K562 (cell line): Measurements from ENCODE around the gene TRIP6. TPM values are rescaled to one million over a fixed set of nuclear protein-coding genes. Genes with fewer than 3 reads are reported as not detected.

ENCODE experiments used
- ARID2 ChIP-seq: fragments of 450-650 bp; IDR thresholded peaks from 2 replicates; pipeline ENCODE4 v1.6.1; 2017; ENCODE audit warnings: antibody characterized with exemption, mild to moderate bottlenecking
- ATF1 ChIP-seq, 2 experiments: fragments of 450-650 bp in 1 of 2; IDR thresholded peaks; 2 replicates each; pipeline ENCODE4 v1.6.1; 2016; ENCODE audit warnings: missing compliant biosample characterization in 1 of 2, missing genetic modification characterization in 1 of 2
- CREB1 ChIP-seq, 2 experiments: sonication (generic) in 1 of 2; formaldehyde crosslinking in 1 of 2; IDR thresholded peaks; 2 replicates each; pipeline versions ENCODE4 v1.6.1 to v1.8.0; 2012 to 2022; ENCODE audit warnings: inconsistent platforms in 1 of 2, mild to moderate bottlenecking in 1 of 2, missing genetic modification reagents in 1 of 2, moderate library complexity in 1 of 2
- E2F3 ChIP-seq: fragments of 250-450 bp; sonication (Bioruptor Pico); IDR thresholded peaks from 2 replicates; pipeline ENCODE4 v1.4.0; 2020; ENCODE audit warnings: mild to moderate bottlenecking
- ERF ChIP-seq: fragments of 450-650 bp; formaldehyde crosslinking; IDR thresholded peaks from 2 replicates; pipeline ENCODE4 v1.4.0; 2020; ENCODE audit warnings: mild to moderate bottlenecking, mixed read lengths
- FIP1L1 ChIP-seq: fragments of 200-400 bp; formaldehyde crosslinking; IDR thresholded peaks from 2 replicates; pipeline ENCODE4 v1.6.1; 2018; ENCODE audit warnings: mild to moderate bottlenecking, low read depth, low read length; ENCODE audit not compliant: poor library complexity, severe bottlenecking
- HEY1 ChIP-seq: fragments of 250-450 bp; sonication (Bioruptor Pico); IDR thresholded peaks from 2 replicates; pipeline ENCODE4 v1.5.0; 2020; ENCODE audit warnings: mild to moderate bottlenecking, moderate library complexity, borderline replicate concordance
- KAT7 ChIP-seq: sonication (generic); formaldehyde crosslinking; IDR thresholded peaks from 2 replicates; pipeline ENCODE4 v1.8.0; 2022; ENCODE audit warnings: missing genetic modification reagents, mild to moderate bottlenecking, borderline replicate concordance
- LCOR ChIP-seq: sonication (generic); formaldehyde crosslinking; IDR thresholded peaks from 2 replicates; pipeline ENCODE4 v1.8.0; 2022; ENCODE audit warnings: mild to moderate bottlenecking, missing genetic modification reagents
- NCOA4 ChIP-seq: fragments of 450-650 bp; IDR thresholded peaks from 2 replicates; pipeline ENCODE4 v1.6.1; 2018; ENCODE audit warnings: mild to moderate bottlenecking; ENCODE audit not compliant: partially characterized antibody
- RB1 ChIP-seq: fragments of 450-650 bp; IDR thresholded peaks from 2 replicates; pipeline ENCODE4 v1.6.1; 2017; ENCODE audit warnings: low read depth, mild to moderate bottlenecking
- ZC3H4 ChIP-seq: sonication (generic); formaldehyde crosslinking; IDR thresholded peaks from 2 replicates; pipeline ENCODE4 v1.9.0; 2021; ENCODE audit warnings: missing genetic modification reagents, borderline replicate concordance
- ZNF408 ChIP-seq: fragments of 250-450 bp; sonication (Bioruptor Pico); IDR thresholded peaks from 2 replicates; pipeline ENCODE4 v1.4.0; 2020; ENCODE audit warnings: low read depth, mild to moderate bottlenecking, moderate library complexity
- polyA plus RNA-seq, 8 experiments: library from polyadenylated mRNA; depleted of rRNA in 4 of 8; stranded (reverse) in 5 of 8; unstranded in 3 of 8; fragments of >200 nt; fragmentation: Nextera tagmentation in 2 of 8; fragmentation: Illumina TruSeq in 1 of 8; extraction: Ambion mirVana in 2 of 8; extraction: Trizol in 1 of 8; gene quantifications; 2 replicates each; pipeline versions ENCODE4 v1.2.1 to v1.2.3, GENCODE V29; 2011 to 2014; ENCODE audit warnings: inconsistent platforms in 1 of 8, missing spikeins in 1 of 8
- total RNA-seq, 7 experiments: library from RNA; depleted of rRNA in 6 of 7; stranded (reverse); fragments of >200 nt in 6 of 7; fragmentation: Illumina TruSeq in 2 of 7; extraction: Trizol in 2 of 7; gene quantifications; 2 replicates each; pipeline versions ENCODE4 v1.2.1 to v1.2.3, GENCODE V29; 2011 to 2021; ENCODE audit warnings: low replicate concordance in 1 of 7
- TF ChIP-seq, protein P1 (sequence below): IDR thresholded peaks from 2 replicates; pipeline ENCODE4 v1.6.1; 2014; ENCODE audit warnings: antibody characterized with exemption
- TF ChIP-seq, protein P2 (sequence below): sonication (generic); formaldehyde crosslinking; IDR thresholded peaks from 2 replicates; pipeline ENCODE4 v1.8.1; 2022; ENCODE audit warnings: missing genetic modification reagents
- TF ChIP-seq, protein P3 (sequence below), 2 experiments: fragments of 450-650 bp in 1 of 2; sonication (generic) in 1 of 2; formaldehyde crosslinking in 1 of 2; IDR thresholded peaks in 1 of 2; conservative IDR thresholded peaks in 1 of 2; 2 replicates each; pipeline versions ENCODE4 v1.6.1 to v1.8.1; 2016 to 2023; ENCODE audit warnings: mild to moderate bottlenecking in 2 of 2, moderate library complexity in 2 of 2, inconsistent platforms in 1 of 2, missing genetic modification reagents in 1 of 2
- TF ChIP-seq, protein P4 (sequence below): sonication (generic); formaldehyde crosslinking; IDR thresholded peaks from 2 replicates; pipeline ENCODE4 v1.8.0; 2022; ENCODE audit warnings: mild to moderate bottlenecking, missing genetic modification reagents

The TRIP6 gene
- total and polyA plus RNA-seq, 9 of the 15 experiments (the other 6 are each of a cell fraction or from before 2014, with no cell fraction given): 5.9 to 141 (median 54.0) TPM

DNA sequence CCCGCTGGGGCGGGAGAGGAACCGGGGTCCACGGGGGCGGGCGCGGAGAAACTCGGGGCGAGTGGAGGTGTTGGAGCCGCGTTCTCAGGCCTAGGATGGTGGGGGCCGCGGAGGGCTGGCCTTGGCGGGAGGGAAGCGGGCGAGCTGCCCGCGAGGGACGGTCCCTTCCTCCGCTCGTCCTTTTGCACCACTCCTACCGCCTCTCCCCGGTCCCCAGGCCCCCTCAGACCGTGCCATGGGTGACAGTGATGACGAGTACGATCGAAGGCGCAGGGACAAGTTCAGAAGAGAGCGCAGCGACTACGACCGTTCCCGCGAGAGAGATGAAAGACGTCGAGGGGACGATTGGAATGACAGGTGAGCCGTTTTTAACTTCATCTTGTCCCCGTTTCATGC is 8.2 kb downstream of the TRIP6 start (continued):
- TF ChIP-seq CREB1 (IDR thresholded peaks at IDR 0.05) (no peak), CREB1 (CRISPR knock-in tag; IDR thresholded peaks at IDR 0.05) (0 out of 2 replicates have a peak, but pooled peaks have one; percentile 4), ARID2 (0 out of 2 replicates have a peak, but pooled peaks have one; percentile 16), E2F3 (CRISPR knock-in tag) (peak; percentile 66; the same call in 1 of the 2 replicates), HEY1 (CRISPR knock-in tag) (no peak), NCOA4 (no peak), FIP1L1 (no peak), KAT7 (CRISPR knock-in tag) (peak; percentile 51; the same call in 1 of the 2 replicates), ZNF408 (CRISPR knock-in tag) (no peak), LCOR (CRISPR knock-in tag) (peak; percentile 17), ERF (CRISPR knock-in tag) (0 out of 2 replicates have a peak, but pooled peaks have one; percentile 63), ZC3H4 (CRISPR knock-in tag) (0 out of 2 replicates have a peak, but pooled peaks have one; percentile 43), RB1 (0 out of 2 replicates have a peak, but pooled peaks have one; percentile 9), ATF1 (CRISPR knock-in tag; IDR thresholded peaks at IDR 0.05) (0 out of 2 replicates have a peak, but pooled peaks have one; percentile 8), ATF1 (tag; IDR thresholded peaks at IDR 0.05) (no peak)
- TF ChIP-seq, protein P1, sequence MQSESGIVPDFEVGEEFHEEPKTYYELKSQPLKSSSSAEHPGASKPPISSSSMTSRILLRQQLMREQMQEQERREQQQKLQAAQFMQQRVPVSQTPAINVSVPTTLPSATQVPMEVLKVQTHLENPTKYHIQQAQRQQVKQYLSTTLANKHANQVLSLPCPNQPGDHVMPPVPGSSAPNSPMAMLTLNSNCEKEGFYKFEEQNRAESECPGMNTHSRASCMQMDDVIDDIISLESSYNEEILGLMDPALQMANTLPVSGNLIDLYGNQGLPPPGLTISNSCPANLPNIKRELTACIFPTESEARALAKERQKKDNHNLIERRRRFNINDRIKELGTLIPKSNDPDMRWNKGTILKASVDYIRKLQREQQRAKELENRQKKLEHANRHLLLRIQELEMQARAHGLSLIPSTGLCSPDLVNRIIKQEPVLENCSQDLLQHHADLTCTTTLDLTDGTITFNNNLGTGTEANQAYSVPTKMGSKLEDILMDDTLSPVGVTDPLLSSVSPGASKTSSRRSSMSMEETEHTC: 0 out of 2 replicates have a peak, but pooled peaks have one; percentile 12
- TF ChIP-seq, protein P2, sequence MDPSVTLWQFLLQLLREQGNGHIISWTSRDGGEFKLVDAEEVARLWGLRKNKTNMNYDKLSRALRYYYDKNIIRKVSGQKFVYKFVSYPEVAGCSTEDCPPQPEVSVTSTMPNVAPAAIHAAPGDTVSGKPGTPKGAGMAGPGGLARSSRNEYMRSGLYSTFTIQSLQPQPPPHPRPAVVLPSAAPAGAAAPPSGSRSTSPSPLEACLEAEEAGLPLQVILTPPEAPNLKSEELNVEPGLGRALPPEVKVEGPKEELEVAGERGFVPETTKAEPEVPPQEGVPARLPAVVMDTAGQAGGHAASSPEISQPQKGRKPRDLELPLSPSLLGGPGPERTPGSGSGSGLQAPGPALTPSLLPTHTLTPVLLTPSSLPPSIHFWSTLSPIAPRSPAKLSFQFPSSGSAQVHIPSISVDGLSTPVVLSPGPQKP: no peak
- TF ChIP-seq, protein P3, sequence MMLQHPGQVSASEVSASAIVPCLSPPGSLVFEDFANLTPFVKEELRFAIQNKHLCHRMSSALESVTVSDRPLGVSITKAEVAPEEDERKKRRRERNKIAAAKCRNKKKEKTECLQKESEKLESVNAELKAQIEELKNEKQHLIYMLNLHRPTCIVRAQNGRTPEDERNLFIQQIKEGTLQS (IDR thresholded peaks at IDR 0.05): no peak; the same call in none of the 2 replicates
- TF ChIP-seq, protein P3 (CRISPR knock-in tag; conservative IDR thresholded peaks at IDR 0.05): peak; percentile 40; the same call in 1 of the 2 replicates
- TF ChIP-seq, protein P4, sequence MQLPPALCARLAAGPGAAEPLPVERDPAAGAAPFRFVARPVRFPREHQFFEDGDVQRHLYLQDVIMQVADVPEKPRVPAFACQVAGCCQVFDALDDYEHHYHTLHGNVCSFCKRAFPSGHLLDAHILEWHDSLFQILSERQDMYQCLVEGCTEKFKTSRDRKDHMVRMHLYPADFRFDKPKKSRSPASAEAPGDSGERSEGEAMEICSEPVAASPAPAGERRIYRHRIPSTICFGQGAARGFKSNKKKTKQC (CRISPR knock-in tag): peak; percentile 46; the same call in 1 of the 2 replicates
